HL-60 (cell line): ENCODE measurements around the gene DACH2.

Experiments
- CTCF ChIP-seq: IDR thresholded peaks from one replicate; pipeline ENCODE4 v1.5.1; 2011; ENCODE audit warnings: low read length, control low read depth, inconsistent platforms; ENCODE audit not compliant: insufficient read depth
- GABPA ChIP-seq: IDR thresholded peaks from 2 replicates; pipeline ENCODE4 v1.6.1; 2012; ENCODE audit warnings: low read depth

DNA sequence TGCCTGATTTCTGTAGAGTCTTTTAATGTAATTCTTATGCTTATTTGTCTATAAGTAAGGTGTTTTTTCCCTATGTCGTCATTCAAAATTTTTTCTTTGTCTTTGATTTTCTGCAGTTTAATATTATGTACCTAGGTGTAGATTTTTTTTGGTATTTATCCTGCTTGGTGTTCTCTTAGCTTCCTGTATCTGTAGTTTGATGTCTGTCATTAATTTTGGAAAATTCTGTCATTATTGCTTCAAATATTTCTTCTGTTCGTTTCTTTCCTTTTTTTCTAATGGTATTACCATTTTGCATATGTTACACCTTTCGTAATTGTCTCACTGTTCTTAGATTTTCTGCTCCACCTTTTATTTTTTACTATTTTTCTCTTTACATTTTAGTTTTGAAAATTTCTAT lies 696.9 kb downstream of the DACH2 start:
- TF ChIP-seq CTCF = no peak
- no peak for TF ChIP-seq GABPA
